Measurements from ENCODE around the gene GSAP.
A peak's percentile ranks its signal among the peaks of the same experiment; 100 is the strongest.

Gene GSAP

DNA sequence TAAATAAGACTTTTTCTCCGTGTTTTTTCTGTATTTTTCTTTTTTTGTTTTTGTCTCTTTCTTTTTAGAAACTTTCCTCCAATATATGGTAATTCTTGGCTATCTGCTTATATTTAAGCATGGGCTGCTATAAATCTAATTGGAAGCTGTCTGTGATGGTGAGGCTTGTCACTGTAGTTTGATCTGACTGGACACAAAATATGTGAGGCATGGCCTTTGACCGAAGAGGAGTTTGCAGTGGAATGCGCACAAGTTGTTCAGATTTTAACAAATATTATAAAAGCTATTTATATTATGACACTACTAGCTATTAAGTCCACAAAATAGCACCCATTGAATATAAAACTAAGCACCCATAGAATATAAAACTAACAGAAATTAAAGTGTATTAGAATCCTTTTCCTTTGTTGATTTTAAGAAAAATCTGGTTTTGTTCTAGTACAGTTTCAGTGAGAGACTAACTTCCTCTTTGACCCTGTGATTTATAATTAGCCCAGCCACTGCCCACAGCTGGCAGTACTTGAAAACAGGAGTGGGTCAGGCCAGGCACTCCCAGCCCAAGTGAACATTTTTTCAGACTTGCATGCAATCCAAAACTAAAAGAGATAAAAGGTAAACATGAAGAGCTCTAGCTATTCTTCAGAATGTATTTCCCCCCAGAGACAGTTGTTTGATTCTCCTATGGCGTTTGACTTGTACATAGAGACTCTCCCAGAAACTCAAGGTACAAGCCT lies 146.6 kb downstream of the GSAP start:
- TF ChIP-seq, protein P1, sequence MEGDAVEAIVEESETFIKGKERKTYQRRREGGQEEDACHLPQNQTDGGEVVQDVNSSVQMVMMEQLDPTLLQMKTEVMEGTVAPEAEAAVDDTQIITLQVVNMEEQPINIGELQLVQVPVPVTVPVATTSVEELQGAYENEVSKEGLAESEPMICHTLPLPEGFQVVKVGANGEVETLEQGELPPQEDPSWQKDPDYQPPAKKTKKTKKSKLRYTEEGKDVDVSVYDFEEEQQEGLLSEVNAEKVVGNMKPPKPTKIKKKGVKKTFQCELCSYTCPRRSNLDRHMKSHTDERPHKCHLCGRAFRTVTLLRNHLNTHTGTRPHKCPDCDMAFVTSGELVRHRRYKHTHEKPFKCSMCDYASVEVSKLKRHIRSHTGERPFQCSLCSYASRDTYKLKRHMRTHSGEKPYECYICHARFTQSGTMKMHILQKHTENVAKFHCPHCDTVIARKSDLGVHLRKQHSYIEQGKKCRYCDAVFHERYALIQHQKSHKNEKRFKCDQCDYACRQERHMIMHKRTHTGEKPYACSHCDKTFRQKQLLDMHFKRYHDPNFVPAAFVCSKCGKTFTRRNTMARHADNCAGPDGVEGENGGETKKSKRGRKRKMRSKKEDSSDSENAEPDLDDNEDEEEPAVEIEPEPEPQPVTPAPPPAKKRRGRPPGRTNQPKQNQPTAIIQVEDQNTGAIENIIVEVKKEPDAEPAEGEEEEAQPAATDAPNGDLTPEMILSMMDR (conservative IDR thresholded peaks at IDR 0.05; ENCODE audit: low read depth, low read length) = no peak
- Histone ChIP-seq H3K36me3 (ENCODE audit: insufficient read depth) (no peaks in the 10 kb centered on the region), H3K27ac (no peak overlapping the region), H4K20me1 (ENCODE audit: insufficient read depth) (no peaks in the 10 kb centered on the region), H3K79me2 (ENCODE audit: insufficient read depth, low read depth) (no peaks in the 10 kb centered on the region), H2AFZ (ENCODE audit: low read depth) (peak overlapping the region; percentile 27; the same call in 1 of the 2 replicates), H3K4me1 (ENCODE audit: low read depth, poor library complexity, severe bottlenecking) (peaks cover 18% of the 10 kb centered on the region), H3K27me3 (ENCODE audit: insufficient read depth, low read depth) (no peaks in the 10 kb centered on the region), H3K9ac (no peak overlapping the region), H3K4me2 (peak overlapping the region; percentile 30), H3K4me3 (IDR thresholded peaks at IDR 0.05; ENCODE audit: insufficient read depth, low read depth, low read length) (no peak overlapping the region)

DNA sequence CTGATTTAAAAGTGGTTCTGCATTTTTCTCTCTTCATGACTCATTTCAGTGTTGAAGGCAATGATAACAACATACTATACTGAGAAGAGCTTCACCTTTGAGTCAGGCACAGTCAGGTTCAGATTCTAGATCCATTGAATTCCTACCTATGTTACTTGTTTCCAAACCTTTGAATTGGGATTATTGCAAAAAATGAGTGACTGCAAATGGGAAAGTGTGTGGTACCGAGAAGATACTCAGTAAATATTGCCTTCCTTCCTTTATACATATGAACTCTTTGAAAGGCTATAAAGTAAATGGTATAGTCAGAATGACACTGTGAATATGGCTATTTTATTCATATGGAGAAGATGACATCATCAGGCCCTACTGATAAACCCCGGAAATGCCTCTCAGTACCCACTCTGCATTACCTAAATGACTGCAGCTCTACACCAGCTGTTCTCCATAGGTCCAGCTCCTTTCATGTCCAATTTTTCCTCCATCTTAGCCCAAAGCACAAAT lies 149.8 kb downstream of the GSAP start:
- H3K27me3 ChIP-seq (ENCODE audit: insufficient read depth, low read depth) = no peaks in the 10 kb centered on the region
- H4K20me1 ChIP-seq (ENCODE audit: insufficient read depth) = no peaks in the 10 kb centered on the region
- peaks cover 18% of the 10 kb centered on the region for H3K4me1 ChIP-seq (ENCODE audit: low read depth, poor library complexity, severe bottlenecking)
- H3K27ac ChIP-seq = no peak overlapping the region
- H3K4me2 ChIP-seq = no peak overlapping the region
- H3K4me3 ChIP-seq (IDR thresholded peaks at IDR 0.05; ENCODE audit: insufficient read depth, low read depth, low read length) = no peak overlapping the region
- H2AFZ ChIP-seq (ENCODE audit: low read depth) = no peak overlapping the region
- H3K79me2 ChIP-seq (ENCODE audit: insufficient read depth, low read depth) = no peaks in the 10 kb centered on the region
- TF ChIP-seq, protein P1 (conservative IDR thresholded peaks at IDR 0.05; ENCODE audit: low read depth, low read length) = no peak
- H3K36me3 ChIP-seq (ENCODE audit: insufficient read depth) = no peaks in the 10 kb centered on the region
- no peak overlapping the region for H3K9ac ChIP-seq

DNA sequence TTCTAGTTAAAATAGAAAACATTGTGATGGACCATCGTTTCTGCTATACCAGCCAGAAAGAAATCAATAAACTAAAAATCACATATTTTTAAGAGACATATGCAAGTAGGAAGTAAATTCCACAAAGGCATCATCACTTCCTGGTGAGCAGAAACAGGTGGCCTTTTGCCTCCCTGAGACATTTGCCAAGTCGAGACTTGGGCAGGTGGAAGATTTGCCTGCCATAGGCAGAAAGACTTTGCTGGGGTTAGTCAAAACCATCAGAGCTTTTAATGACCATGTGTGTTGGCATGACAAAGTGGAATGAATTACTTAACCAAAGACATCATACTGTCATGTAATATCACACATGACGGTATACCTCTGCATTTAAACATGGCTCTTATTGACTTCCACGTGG lies 150.5 kb downstream of the GSAP start:
- H3K9ac ChIP-seq = no peak overlapping the region
- peaks cover 17% of the 10 kb centered on the region for H3K4me1 ChIP-seq (ENCODE audit: low read depth, poor library complexity, severe bottlenecking)
- no peak overlapping the region for H3K4me3 ChIP-seq (IDR thresholded peaks at IDR 0.05; ENCODE audit: insufficient read depth, low read depth, low read length)
- H3K27ac ChIP-seq = no peak overlapping the region
- H3K27me3 ChIP-seq (ENCODE audit: insufficient read depth, low read depth) = no peaks in the 10 kb centered on the region
- no peaks in the 10 kb centered on the region for H4K20me1 ChIP-seq (ENCODE audit: insufficient read depth)
- H3K79me2 ChIP-seq (ENCODE audit: insufficient read depth, low read depth) = no peaks in the 10 kb centered on the region
- H3K4me2 ChIP-seq = no peak overlapping the region
- H3K36me3 ChIP-seq (ENCODE audit: insufficient read depth) = no peaks in the 10 kb centered on the region
- no peak overlapping the region for H2AFZ ChIP-seq (ENCODE audit: low read depth)
- TF ChIP-seq, protein P1 (conservative IDR thresholded peaks at IDR 0.05; ENCODE audit: low read depth, low read length) = no peak

DNA sequence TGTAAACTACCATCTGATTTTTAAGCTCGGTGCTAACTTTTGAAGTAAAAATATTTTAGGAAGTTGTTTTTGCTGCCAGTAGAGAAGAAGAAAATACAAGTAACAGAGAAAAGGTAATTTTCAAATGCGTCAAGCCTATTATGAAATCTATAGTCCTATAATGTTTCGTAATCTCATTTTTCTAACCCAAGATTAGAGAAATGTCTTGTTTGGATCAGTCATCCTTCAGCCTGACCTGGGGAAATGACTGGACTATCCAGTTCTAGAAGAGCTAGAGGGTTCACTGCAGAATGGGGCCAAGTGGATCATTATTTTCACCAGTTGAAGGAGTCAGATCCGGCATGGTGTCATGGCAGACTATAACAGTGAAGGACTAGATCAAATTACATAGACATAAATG lies 153.8 kb downstream of the GSAP start:
- no peaks in the 10 kb centered on the region for H3K36me3 ChIP-seq (ENCODE audit: insufficient read depth)
- TF ChIP-seq, protein P1 (conservative IDR thresholded peaks at IDR 0.05; ENCODE audit: low read depth, low read length) = no peak
- no peak overlapping the region for H3K9ac ChIP-seq
- H3K79me2 ChIP-seq (ENCODE audit: insufficient read depth, low read depth) = no peaks in the 10 kb centered on the region
- H3K27ac ChIP-seq = no peak overlapping the region
- H4K20me1 ChIP-seq (ENCODE audit: insufficient read depth) = no peaks in the 10 kb centered on the region
- no peaks in the 10 kb centered on the region for H3K4me1 ChIP-seq (ENCODE audit: low read depth, poor library complexity, severe bottlenecking)
- H3K4me2 ChIP-seq = no peak overlapping the region
- H2AFZ ChIP-seq (ENCODE audit: low read depth) = no peak overlapping the region
- H3K27me3 ChIP-seq (ENCODE audit: insufficient read depth, low read depth) = no peaks in the 10 kb centered on the region
- H3K4me3 ChIP-seq (IDR thresholded peaks at IDR 0.05; ENCODE audit: insufficient read depth, low read depth, low read length) = no peak overlapping the region
